Nephron (organoid): Measurements from ENCODE around the gene DHDH.

Experiments
- H3K27ac Mint-ChIP-seq, 3 experiments: 2 replicates each; pipeline ENCODE4 v1.8.0; 2020; ENCODE audit warnings: mixed read lengths in 3 of 3, mild to moderate bottlenecking in 2 of 3, moderate library complexity in 1 of 3
- H3K27me3 Mint-ChIP-seq: 2 replicates; pipeline ENCODE4 v1.8.0; 2021; ENCODE audit warnings: low read depth, mild to moderate bottlenecking, moderate library complexity, mixed read lengths
- H3K36me3 Mint-ChIP-seq: 2 replicates; pipeline ENCODE4 v1.8.0; 2020; ENCODE audit warnings: low read depth, mixed read lengths
- H3K4me1 Mint-ChIP-seq: 2 replicates; pipeline ENCODE4 v1.8.0; 2020; ENCODE audit warnings: mixed read lengths
- H3K4me3 Mint-ChIP-seq, 3 experiments: 2 replicates each; pipeline ENCODE4 v1.8.0; 2020; ENCODE audit warnings: mild to moderate bottlenecking in 3 of 3, mixed read lengths in 3 of 3, moderate library complexity in 2 of 3
- H3K9me3 Mint-ChIP-seq: 2 replicates; pipeline ENCODE4 v1.8.0; 2020; ENCODE audit warnings: mixed read lengths
- TF ChIP-seq, protein P1 (sequence below), 3 experiments: fragments of 200-600 bp; sonication (generic); IDR thresholded peaks; one replicate each; pipeline ENCODE4 v1.5.0; 2021; ENCODE audit warnings: antibody characterized with exemption in 3 of 3; ENCODE audit not compliant: unreplicated experiment in 3 of 3

Gene DHDH

DNA sequence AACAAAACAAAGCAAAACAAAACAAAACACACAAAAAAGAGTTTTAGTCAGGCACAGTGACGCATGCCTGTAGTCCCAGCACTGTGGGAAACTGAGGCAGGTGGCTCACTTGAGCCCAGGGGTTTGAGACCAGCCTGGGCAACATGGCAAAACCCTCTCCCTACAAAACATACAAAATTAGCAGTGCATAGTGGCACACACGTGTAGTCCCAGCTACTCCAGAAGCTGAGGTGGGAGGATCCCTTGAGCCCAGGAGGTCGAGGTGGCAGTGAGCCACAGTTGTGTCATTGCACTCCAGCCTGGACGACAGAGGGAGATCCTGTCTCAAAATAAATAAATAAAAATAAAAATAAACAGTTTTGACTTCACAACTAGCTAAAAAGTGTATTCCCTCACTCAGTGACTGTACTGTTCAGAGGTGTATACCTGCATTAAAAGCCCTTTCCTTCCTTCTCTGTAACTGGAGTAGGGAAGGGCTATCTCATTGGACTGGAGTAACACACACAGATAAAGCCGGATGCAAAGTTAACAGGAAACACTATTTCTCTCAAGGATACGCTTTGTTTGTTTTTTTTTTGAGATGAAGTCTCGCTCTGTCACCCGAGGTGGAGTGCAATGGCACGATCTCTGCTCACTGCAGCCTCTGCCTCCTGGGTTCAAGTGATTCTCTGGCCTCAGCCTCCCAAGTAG, 17.5 kb downstream of the DHDH start:
- TF ChIP-seq, protein P1, sequence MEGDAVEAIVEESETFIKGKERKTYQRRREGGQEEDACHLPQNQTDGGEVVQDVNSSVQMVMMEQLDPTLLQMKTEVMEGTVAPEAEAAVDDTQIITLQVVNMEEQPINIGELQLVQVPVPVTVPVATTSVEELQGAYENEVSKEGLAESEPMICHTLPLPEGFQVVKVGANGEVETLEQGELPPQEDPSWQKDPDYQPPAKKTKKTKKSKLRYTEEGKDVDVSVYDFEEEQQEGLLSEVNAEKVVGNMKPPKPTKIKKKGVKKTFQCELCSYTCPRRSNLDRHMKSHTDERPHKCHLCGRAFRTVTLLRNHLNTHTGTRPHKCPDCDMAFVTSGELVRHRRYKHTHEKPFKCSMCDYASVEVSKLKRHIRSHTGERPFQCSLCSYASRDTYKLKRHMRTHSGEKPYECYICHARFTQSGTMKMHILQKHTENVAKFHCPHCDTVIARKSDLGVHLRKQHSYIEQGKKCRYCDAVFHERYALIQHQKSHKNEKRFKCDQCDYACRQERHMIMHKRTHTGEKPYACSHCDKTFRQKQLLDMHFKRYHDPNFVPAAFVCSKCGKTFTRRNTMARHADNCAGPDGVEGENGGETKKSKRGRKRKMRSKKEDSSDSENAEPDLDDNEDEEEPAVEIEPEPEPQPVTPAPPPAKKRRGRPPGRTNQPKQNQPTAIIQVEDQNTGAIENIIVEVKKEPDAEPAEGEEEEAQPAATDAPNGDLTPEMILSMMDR (IDR thresholded peaks at IDR 0.05; ENCODE audit: unreplicated experiment in 3 of 3) = no peak
- H3K27ac Mint-ChIP-seq = no peak overlapping the region
- H3K9me3 Mint-ChIP-seq = no peaks in the 10 kb centered on the region
- H3K36me3 Mint-ChIP-seq = peaks cover 2% of the 10 kb centered on the region
- peaks cover 9% of the 10 kb centered on the region for H3K4me1 Mint-ChIP-seq
- peaks cover 3% of the 10 kb centered on the region for H3K27me3 Mint-ChIP-seq
- no peak overlapping the region for H3K4me3 Mint-ChIP-seq

- Mint-ChIP-seq H3K36me3 (peaks cover 13% of the 10 kb centered on the region), H3K4me1 (peaks cover 13% of the 10 kb centered on the region), H3K27ac (peak overlapping the region in 1 of 3 experiments; percentile 56), H3K9me3 (no peaks in the 10 kb centered on the region), H3K4me3 (peak overlapping the region in 2 of 3 experiments; percentile 21 to 38), H3K27me3 (peaks cover 6% of the 10 kb centered on the region)
- TF ChIP-seq, protein P1 (IDR thresholded peaks at IDR 0.05; ENCODE audit: unreplicated experiment in 3 of 3) = no peak
Observed at GRCh38 chr19:48953141-48953540, 19.6 kb downstream of the DHDH start.

DNA sequence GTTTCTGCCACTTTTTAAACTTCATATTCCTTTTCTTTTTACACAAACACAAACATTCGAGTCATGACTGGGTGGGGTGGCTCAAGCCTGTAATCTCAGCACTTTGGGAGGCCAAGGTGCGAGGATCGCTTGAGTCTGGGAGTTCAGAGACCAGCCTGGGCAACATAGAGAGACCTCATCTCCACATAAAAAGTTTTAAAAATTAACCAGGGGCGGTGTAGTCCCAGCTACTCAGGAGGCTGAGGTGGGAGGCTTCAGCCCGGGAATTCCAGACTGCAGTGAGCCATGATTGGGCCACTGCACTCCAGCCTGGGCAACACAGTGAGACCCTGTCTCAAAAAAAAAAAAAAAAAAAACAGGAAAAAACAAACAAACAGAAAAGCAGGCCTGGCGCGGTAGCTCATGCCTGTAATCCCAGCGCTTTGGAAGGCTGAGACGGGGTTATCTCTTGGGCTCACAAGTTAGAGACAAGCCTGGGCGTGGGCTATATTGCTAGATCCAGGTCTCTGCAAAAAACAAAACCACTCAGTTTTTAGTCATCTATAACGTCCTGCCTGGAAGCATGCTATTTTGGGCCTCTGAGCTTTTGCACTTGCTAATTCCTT, 20.6 kb downstream of the DHDH start:
- Mint-ChIP-seq H3K4me3 (peak overlapping the region; percentile 85 to 90 (median 88)), H3K9me3 (no peaks in the 10 kb centered on the region), H3K36me3 (peaks cover 17% of the 10 kb centered on the region), H3K4me1 (peaks cover 13% of the 10 kb centered on the region), H3K27ac (peak overlapping the region; percentile 92 to 97 (median 96)), H3K27me3 (peaks cover 4% of the 10 kb centered on the region)
- TF ChIP-seq, protein P1 (IDR thresholded peaks at IDR 0.05; ENCODE audit: unreplicated experiment in 3 of 3) = no peak

DNA sequence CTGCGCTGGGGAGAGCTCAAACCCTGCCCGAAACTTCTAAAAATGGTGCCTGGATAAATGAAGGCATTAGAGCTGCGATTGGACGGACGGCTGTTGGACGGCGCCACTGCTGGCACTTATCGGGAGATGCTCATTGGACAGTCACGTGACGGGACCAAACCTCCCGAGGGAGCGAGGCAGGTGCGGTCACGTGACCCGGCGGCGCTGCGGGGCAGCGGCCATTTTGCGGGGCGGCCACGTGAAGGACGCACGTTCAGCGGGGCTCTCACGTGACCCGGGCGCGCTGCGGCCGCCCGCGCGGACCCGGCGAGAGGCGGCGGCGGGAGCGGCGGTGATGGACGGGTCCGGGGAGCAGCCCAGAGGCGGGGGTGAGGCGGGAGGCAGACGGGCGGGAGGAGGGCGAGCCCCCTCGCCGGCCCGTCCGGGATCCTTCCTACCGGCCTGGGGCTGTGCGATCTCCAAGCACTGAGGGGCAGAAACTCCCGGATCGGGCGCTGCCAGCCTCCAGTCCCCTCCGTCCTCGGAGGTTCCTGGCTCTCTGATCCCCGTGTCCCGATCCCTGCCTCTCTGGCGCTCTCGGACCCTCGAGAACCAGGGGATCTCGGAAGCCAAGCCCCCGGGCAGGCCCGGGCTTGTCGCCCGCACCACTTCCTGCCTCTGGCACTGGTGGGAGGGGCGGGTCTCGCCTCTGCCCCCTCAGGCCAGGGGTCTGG, 21.3 kb downstream of the DHDH start, which contains the start of gene BAX:
Gene BAX, plus strand, starts transcription at position 281 of the 713 bp plus-strand sequence. Its CDS starts 54 bp downstream, at position 335.
- peaks cover 17% of the 10 kb centered on the region for H3K36me3 Mint-ChIP-seq
- peak within 1 kb of the TSS; percentile 85 to 90 (median 89) for H3K4me3 Mint-ChIP-seq

GRCh38 chr19:48955308-48955958, 21.9 kb downstream of the DHDH start:
- Mint-ChIP-seq H3K36me3 (peaks cover 17% of the 10 kb centered on the region), H3K4me3 (peak overlapping the region; percentile 85 to 89 (median 88)), H3K9me3 (no peaks in the 10 kb centered on the region), H3K27ac (peak overlapping the region; percentile 11 to 86 (median 70)), H3K27me3 (peaks cover 4% of the 10 kb centered on the region), H3K4me1 (peaks cover 13% of the 10 kb centered on the region)
- TF ChIP-seq, protein P1 (IDR thresholded peaks at IDR 0.05; ENCODE audit: unreplicated experiment in 3 of 3) = no peak

More for the DNA sequence above, 21.3 kb downstream of the DHDH start, which contains the start of gene BAX:
- Mint-ChIP-seq H3K27ac (peak within 1 kb of the TSS; percentile 92 to 97 (median 96)), H3K27me3 (peaks cover 4% of the 10 kb centered on the region), H3K9me3 (no peaks in the 10 kb centered on the region), H3K4me1 (peaks cover 13% of the 10 kb centered on the region)
- TF ChIP-seq, protein P1 (IDR thresholded peaks at IDR 0.05; ENCODE audit: unreplicated experiment in 3 of 3) = no peak
